Heart left ventricle (tissue), 16 donors: ENCODE data around the gene ACACA. TPM values are rescaled to one million over a fixed set of nuclear protein-coding genes. Genes with fewer than 3 reads are reported as not detected.
"Not testable (repeated sequence)": the region's sequence is repeated elsewhere in the genome, so short reads cannot be mapped to it uniquely, and the experiment has no call there.

Experiments
- ATAC-seq, 4 donors: fragments of 200-7000 bp; cut with Tn5 transposase; one replicate each; pipeline ENCODE4 v1.9.1; 2020 to 2022; ENCODE audit warnings: moderate library complexity in 4 of 4, mild to moderate bottlenecking in 3 of 4, moderate number of reproducible peaks in 1 of 4
- DNase-seq, 5 donors: peaks; one replicate each; pipeline ENCODE4 v3.0.0-alpha.2; 2020
- H3K27ac ChIP-seq, 12 donors: fragments of 200-600 bp; sonication (generic) in 4 of 12; one replicate each; pipeline versions ENCODE4 v1.5.0 to v1.8.0; 2016 to 2022; ENCODE audit warnings: mild to moderate bottlenecking in 2 of 12
- H3K27me3 ChIP-seq, 9 donors: fragments of 200-600 bp; sonication (generic) in 2 of 9; one replicate each; pipeline versions ENCODE4 v1.5.1 to v1.8.0; 2016 to 2022; ENCODE audit warnings: mild to moderate bottlenecking in 3 of 9
- H3K36me3 ChIP-seq, 9 donors: fragments of 200-600 bp; sonication (generic) in 2 of 9; one replicate each; pipeline versions ENCODE4 v1.5.0 to v1.8.0; 2018 to 2022; ENCODE audit warnings: mild to moderate bottlenecking in 2 of 9
- H3K4me1 ChIP-seq, 12 donors: fragments of 200-600 bp; sonication (generic) in 4 of 12; one replicate each; pipeline versions ENCODE4 v1.5.0 to v1.8.0; 2016 to 2022; ENCODE audit warnings: mild to moderate bottlenecking in 3 of 12
- H3K4me3 ChIP-seq, 12 donors: fragments of 200-600 bp; sonication (generic) in 4 of 12; one replicate each; pipeline versions ENCODE4 v1.5.0 to v1.8.0; 2017 to 2022; ENCODE audit warnings: mild to moderate bottlenecking in 9 of 12, moderate library complexity in 4 of 12
- H3K9me3 ChIP-seq, 12 donors: fragments of 200-600 bp; sonication (generic) in 4 of 12; one replicate each; pipeline versions ENCODE4 v1.5.0 to v1.8.0; 2016 to 2022; ENCODE audit warnings: mild to moderate bottlenecking in 1 of 12
- CTCF ChIP-seq, 12 donors: fragments of 200-600 bp; sonication (generic) in 4 of 12; IDR thresholded peaks; one replicate each; pipeline versions ENCODE4 v1.5.0 to v1.8.0; 2018 to 2022; ENCODE audit warnings: antibody characterized with exemption in 12 of 12, mild to moderate bottlenecking in 5 of 12
- POLR2A ChIP-seq, 2 donors: fragments of 450-650 bp; IDR thresholded peaks; one replicate each; pipeline ENCODE4 v1.6.1; 2017; ENCODE audit warnings: antibody characterized with exemption in 2 of 2, mild to moderate bottlenecking in 2 of 2, moderate library complexity in 2 of 2
- WGBS, 4 donors: extraction: QIAGEN DNeasy Blood & Tissue Kit in 2 of 4; methylation state at CpG; one replicate each; pipeline versions ENCODE4 v1.1.5 to v1.1.7; 2013 to 2018; 5-methylcytosine and 5-hydroxymethylcytosine counted together
- intact Hi-C, 10 donors: fragments of 100-400 bp; cut with DNase I; formaldehyde crosslinking; loops; one replicate each; pipeline versions ENCODE4 v1.11.1 to v1.14.2; 2022
- polyA plus RNA-seq, 2 donors: library from polyadenylated mRNA; stranded (reverse); fragments of 200-250 nt; gene quantifications; one replicate each; pipeline ENCODE4 v1.2.3, GENCODE V29; 2013
- total RNA-seq, 9 donors: library from RNA; depleted of rRNA in 2 of 9; stranded (reverse); fragments of >200 nt in 2 of 9; fragmentation: NEBNext Ultra II Directional in 3 of 9; extraction: Animal tissue kit (Norgen Biotek cat#: 25700) in 3 of 9; gene quantifications; one replicate each; pipeline versions ENCODE4 v1.1.0 to v1.2.4, GENCODE V29; 2016 to 2023
- donor health status: ischemic (EF 13 %, LVEDD 7.1; RV severe dilation, severe dysfunction).
- donor health status: healthy with polysubstance abuse.
- donor health status: DM: no; HTN: yes; CAD: no.
- donor health status: DM: no; HTN: no; CAD: no.
- donor health status: ischemic (EF 25% LVEDD 6.9; RV normal size, moderate dysfunction).
- donor health status: ischemic (EF 25% LVEDD 5.7; RV mildly dilated, moderate dysfunction).
- donor health status: healthy.
- donor health status: DM: yes; HTN: yes; CAD: no.
- donor health status: ischemic (EF 35%, LVEDD 5.7; RV mildly dilated, moderate dysfunction).
- donor health status: nonischemic (EF 11% LVEDD 7.7; RV severe dilation, severe dysfunction).
- donor health status: DM: yes; HTN: yes; CAD: no.
- donor health status: PGD.
- donor health status: ischemic (EF 29% LVEDD 5.4; RV normal size, mild dysfunction).
- donor health status: nonischemic (EF 23%, LVEDD 6.1; RV moderate dilation, normal function).

Gene ACACA
- total and polyA plus RNA-seq, 11 donors, result 6.2 to 33.0 (median 15.8) TPM

- DNase-seq (no peak), ATAC-seq (no peak)
- H3K4me3 ChIP-seq, result peak overlapping the region; percentile 60 to 96 (median 84)
- intact Hi-C loops, result loop anchor here in 4 of 10 donors (1.0 to 10.0 kb wide), 5 partner anchors 34 to 801 kb away; partner anchors contain the start of gene MRM1 (in 1 of the 4)
- no peaks in the 10 kb centered on the region for H3K9me3 ChIP-seq
- TF ChIP-seq CTCF (IDR thresholded peaks at IDR 0.05) (no peak), POLR2A (IDR thresholded peaks at IDR 0.05) (no peak)
- peaks cover 0 to 7% (median 3%) of the 10 kb centered on the region in 9 donors for H3K36me3 ChIP-seq
- peak overlapping the region; percentile 74 to 98 (median 94) for H3K27ac ChIP-seq
- H3K27me3 ChIP-seq, result no peaks in the 10 kb centered on the region
- WGBS, 4 donors, result 0 to 1% (median 1%) methylated on average over 15 to 21 of the region's 21 CpGs
- H3K4me1 ChIP-seq, result peaks cover 0 to 29% (median 12%) of the 10 kb centered on the region in 12 donors
Observed at GRCh38 chr17:37405955-37406634, 541 bp downstream of the ACACA start.

- Histone ChIP-seq H3K27ac (peak overlapping the region in 1 of 12 donors; percentile 93), H3K4me1 (peaks cover 0 to 29% (median 12%) of the 10 kb centered on the region in 12 donors), H3K4me3 (peak overlapping the region in 9 of 12 donors; percentile 66 to 96 (median 85))
- not testable (repeated sequence) for H3K9me3 ChIP-seq, ATAC-seq, H3K36me3 ChIP-seq, H3K27me3 ChIP-seq, DNase-seq
- 76 to 86% (median 79%) methylated on average over 14 of the region's 14 CpGs for WGBS, 4 donors
- intact Hi-C loops, result loop anchor here in 4 of 10 donors (1.0 to 10.0 kb wide), 4 partner anchors 33 to 801 kb away; partner anchors contain the start of gene MRM1 (in 1 of the 4)
Observed at GRCh38 chr17:37405522-37405921, 1.1 kb downstream of the ACACA start.

- no peaks in the 10 kb centered on the region for H3K36me3 ChIP-seq
- ATAC-seq (no peak), DNase-seq (no peak)
- H3K27ac ChIP-seq, result no peak overlapping the region
- no peak overlapping the region for H3K4me3 ChIP-seq
- intact Hi-C loops, result loop anchor here in 2 of 10 donors (5.0 to 10.0 kb wide), 2 partner anchors 38 to 796 kb away; partner anchors contain the start of gene MRM1 (in 1 of the 2)
- TF ChIP-seq POLR2A (IDR thresholded peaks at IDR 0.05) (no peak), CTCF (IDR thresholded peaks at IDR 0.05) (no peak)
- no peaks in the 10 kb centered on the region for H3K9me3 ChIP-seq
- H3K4me1 ChIP-seq, result peaks cover 0 to 16% (median 2%) of the 10 kb centered on the region in 12 donors
- no peaks in the 10 kb centered on the region for H3K27me3 ChIP-seq
Observed at GRCh38 chr17:37400505-37400904, 6.1 kb downstream of the ACACA start.

- 84 to 95% (median 94%) methylated on average over 5 of the region's 5 CpGs for WGBS, 4 donors
- H3K9me3 ChIP-seq, result no peaks in the 10 kb centered on the region
- DNase-seq (no peak), ATAC-seq (no peak)
- peaks cover 0 to 4% (median 0%) of the 10 kb centered on the region in 12 donors for H3K4me1 ChIP-seq
- H3K4me3 ChIP-seq, result no peak overlapping the region
- intact Hi-C loops, result no loop called here
- TF ChIP-seq CTCF (IDR thresholded peaks at IDR 0.05) (no peak), POLR2A (IDR thresholded peaks at IDR 0.05) (no peak)
- H3K27ac ChIP-seq, result no peak overlapping the region
- H3K27me3 ChIP-seq, result no peaks in the 10 kb centered on the region
- H3K36me3 ChIP-seq, result no peaks in the 10 kb centered on the region
Observed at GRCh38 chr17:37399265-37399803, 7.3 kb downstream of the ACACA start.
